ENCODE data around the gene DNAJA3. TPM values are rescaled to one million over a fixed set of nuclear protein-coding genes. Genes with fewer than 3 reads are reported as not detected.

DNAJA3 gene
- polyA plus RNA-seq, 1 experiment: 32.1 TPM

GRCh38 chr16:4499196-4499555 is 73.5 kb downstream of the DNAJA3 start:
- Histone ChIP-seq H3K27me3 (ENCODE audit: control insufficient read depth, insufficient read depth, low read length) (no peaks in the 10 kb centered on the region), H3K9me3 (ENCODE audit: control insufficient read depth, insufficient read depth, low read length) (no peaks in the 10 kb centered on the region), H3K4me3 (ENCODE audit: low read depth, low read length) (no peak overlapping the region), H3K27ac (ENCODE audit: low read depth, low read length) (no peak overlapping the region)
- POLR2A ChIA-PET: no interaction called here
- CTCF ChIA-PET: interaction anchor here (0.9 to 1.5 kb wide), 3 partner anchors 9 to 49 kb away, joined by 3 read pairs; no protein-coding TSS in a partner anchor
- no peak for TF ChIP-seq CTCF (IDR thresholded peaks at IDR 0.05; ENCODE audit: low read depth, low read length)
- DNase-seq (ENCODE audit: low read depth, low spot score): no peak

GRCh38 chr16:4500272-4500671 is 74.6 kb downstream of the DNAJA3 start:
- Histone ChIP-seq H3K27me3 (ENCODE audit: control insufficient read depth, insufficient read depth, low read length) (no peaks in the 10 kb centered on the region), H3K27ac (ENCODE audit: low read depth, low read length) (peak overlapping the region; percentile 90), H3K9me3 (ENCODE audit: control insufficient read depth, insufficient read depth, low read length) (no peaks in the 10 kb centered on the region), H3K4me3 (ENCODE audit: low read depth, low read length) (peak overlapping the region; percentile 26; the same call in 1 of the 2 replicates)
- POLR2A ChIA-PET: interaction anchor here (0.9 to 1.7 kb wide), 5 partner anchors 8 to 443 kb away, joined by 3 to 5 read pairs (median 4); no protein-coding TSS in a partner anchor
- peak; percentile 60 for DNase-seq (ENCODE audit: low read depth, low spot score)
- CTCF ChIA-PET: interaction anchor here (0.5 to 1.7 kb wide), 8 partner anchors 8 to 541 kb away, joined by 3 to 6 read pairs (median 5); partner anchors contain the start of gene MGRN1
- no peak for TF ChIP-seq CTCF (IDR thresholded peaks at IDR 0.05; ENCODE audit: low read depth, low read length)

- DNase-seq (ENCODE audit: low read depth, low spot score): no peak
- CTCF ChIA-PET: interaction anchor here (0.6 to 1.7 kb wide), 7 partner anchors 9 to 1441 kb away, joined by 3 to 6 read pairs (median 4); partner anchors contain the start of gene MGRN1
- peak overlapping the region; percentile 34; the same call in 1 of the 2 replicates for H3K4me3 ChIP-seq (ENCODE audit: low read depth, low read length)
Observed at GRCh38 chr16:4501071-4501478, 75.4 kb downstream of the DNAJA3 start.

GRCh38 chr16:4505356-4506147 is 79.9 kb downstream of the DNAJA3 start:
- no peak for DNase-seq (ENCODE audit: low read depth, low spot score)
- ChIA-PET POLR2A (no interaction called here), CTCF (interaction anchor here (0.5 to 6.8 kb wide), 11 partner anchors 9 to 119 kb away, joined by 3 to 62 read pairs (median 5); partner anchors contain the start of gene MGRN1)
- no peaks in the 10 kb centered on the region for H3K9me3 ChIP-seq (ENCODE audit: control insufficient read depth, insufficient read depth, low read length)
- no peaks in the 10 kb centered on the region for H3K27me3 ChIP-seq (ENCODE audit: control insufficient read depth, insufficient read depth, low read length)
- no peak for TF ChIP-seq CTCF (IDR thresholded peaks at IDR 0.05; ENCODE audit: low read depth, low read length)
- H3K4me3 ChIP-seq (ENCODE audit: low read depth, low read length): no peak overlapping the region
- no peak overlapping the region for H3K27ac ChIP-seq (ENCODE audit: low read depth, low read length)

More at GRCh38 chr16:4501071-4501478, 75.4 kb downstream of the DNAJA3 start:
- Histone ChIP-seq H3K27me3 (ENCODE audit: control insufficient read depth, insufficient read depth, low read length) (no peaks in the 10 kb centered on the region), H3K9me3 (ENCODE audit: control insufficient read depth, insufficient read depth, low read length) (no peaks in the 10 kb centered on the region), H3K27ac (ENCODE audit: low read depth, low read length) (peak overlapping the region; percentile 90)
- no peak for TF ChIP-seq CTCF (IDR thresholded peaks at IDR 0.05; ENCODE audit: low read depth, low read length)
- POLR2A ChIA-PET: interaction anchor here (0.5 to 1.7 kb wide), 6 partner anchors 9 to 550 kb away, joined by 3 to 5 read pairs (median 4); partner anchors contain the start of gene HMOX2

Small RNAs within 50 kb of the gene (small RNA-seq; reads per million reads assigned to genes)
- not detected for gene AC012676.2 (ENCODE audit: insufficient read length, low read depth)

Other genes starting within 250 kb of the DNAJA3 start
- 0.05 TPM in 2 replicates for gene SRL, start 183.8 kb upstream of the DNAJA3 start, polyA plus RNA-seq (2011; rRNA removed)
- gene TFAP4, start 152.8 kb upstream of the DNAJA3 start, polyA plus RNA-seq (2011; rRNA removed): 2.9 and 3.9 TPM in 2 replicates
- 2.2 and 2.9 TPM in 2 replicates for gene GLIS2, start 109.8 kb upstream of the DNAJA3 start, polyA plus RNA-seq (2011; rRNA removed)
- gene PAM16, start 74.5 kb upstream of the DNAJA3 start, polyA plus RNA-seq (2011; rRNA removed): 18.4 and 23.8 TPM in 2 replicates
- gene VASN, start 54.0 kb upstream of the DNAJA3 start, polyA plus RNA-seq (2011; rRNA removed): 19.1 and 27.8 TPM in 2 replicates
- 7.0 TPM in 2 replicates for gene CORO7, start 9.3 kb upstream of the DNAJA3 start, polyA plus RNA-seq (2011; rRNA removed)
- gene NMRAL1, start 48.8 kb downstream of the DNAJA3 start, polyA plus RNA-seq (2011; rRNA removed): 26.3 and 38.5 TPM in 2 replicates
- 49.2 and 62.1 TPM in 2 replicates for gene HMOX2, start 50.5 kb downstream of the DNAJA3 start, polyA plus RNA-seq (2011; rRNA removed)
- 12.2 and 14.9 TPM in 2 replicates for gene CDIP1, start 112.9 kb downstream of the DNAJA3 start, polyA plus RNA-seq (2011; rRNA removed)
- not detected in 2 replicates for gene C16orf96, start 130.5 kb downstream of the DNAJA3 start, polyA plus RNA-seq (2011; rRNA removed)
- 4.1 and 6.1 TPM in 2 replicates for gene UBALD1, start 189.0 kb downstream of the DNAJA3 start, polyA plus RNA-seq (2011; rRNA removed)
- gene MGRN1, start 199.0 kb downstream of the DNAJA3 start, polyA plus RNA-seq (2011; rRNA removed): 3.4 and 8.6 TPM in 2 replicates